Upper lobe of right lung (tissue), 1 donor: ENCODE results near the gene NQO2. TPM values are rescaled to one million over a fixed set of nuclear protein-coding genes. Genes with fewer than 3 reads are reported as not detected.
"Not testable (repeated sequence)": the region's sequence is repeated elsewhere in the genome, so short reads cannot be mapped to it uniquely, and the experiment has no call there.

Source experiments
- ATAC-seq: fragments of 200-7000 bp; cut with Tn5 transposase; one replicate; pipeline ENCODE4 v1.9.1; 2020; ENCODE audit warnings: mild to moderate bottlenecking, moderate library complexity
- DNase-seq: peaks from one replicate; pipeline ENCODE4 v3.0.0-alpha.2; 2020
- H3K27ac ChIP-seq: fragments of 200-600 bp; one replicate; pipeline ENCODE4 v1.8.0; 2022
- H3K27me3 ChIP-seq: fragments of 200-600 bp; one replicate; pipeline ENCODE4 v1.8.0; 2022; ENCODE audit warnings: mild to moderate bottlenecking
- H3K36me3 ChIP-seq: fragments of 200-600 bp; one replicate; pipeline ENCODE4 v1.8.0; 2022
- H3K4me1 ChIP-seq: fragments of 200-600 bp; one replicate; pipeline ENCODE4 v1.8.0; 2022
- H3K4me3 ChIP-seq: fragments of 200-600 bp; one replicate; pipeline ENCODE4 v1.8.0; 2022; ENCODE audit warnings: mild to moderate bottlenecking
- H3K9me3 ChIP-seq: fragments of 200-600 bp; one replicate; pipeline ENCODE4 v1.8.0; 2022
- CTCF ChIP-seq: fragments of 200-600 bp; IDR thresholded peaks from one replicate; pipeline ENCODE4 v1.8.0; 2022; ENCODE audit warnings: antibody characterized with exemption
- intact Hi-C: fragments of 100-400 bp; cut with DNase I; formaldehyde crosslinking; loops from one replicate; pipeline ENCODE4 v1.11.0; 2022
- total RNA-seq: library from RNA; stranded (reverse); fragmentation: NEBNext Ultra II Directional; extraction: Animal tissue kit (Norgen Biotek cat#: 25700); gene quantifications from one replicate; pipeline ENCODE4 v1.2.1, GENCODE V29; 2021
- donor health status: DM: no; HTN: yes; CAD: no; lungs with severe emphysema.

NQO2 gene
- total RNA-seq, 1 donor from 2014 or later, result 20.6 TPM

GRCh38 chr6:2992330-2992979 is 7.2 kb upstream of the NQO2 start:
- Histone ChIP-seq H3K27me3 (no peaks in the 10 kb centered on the region), H3K36me3 (no peaks in the 10 kb centered on the region), H3K4me1 (peaks cover 10% of the 10 kb centered on the region), H3K9me3 (no peaks in the 10 kb centered on the region), H3K4me3 (no peak overlapping the region), H3K27ac (no peak overlapping the region)
- DNase-seq (no peak), ATAC-seq (no peak)
- intact Hi-C loops, result no loop called here
- TF ChIP-seq CTCF, result no peak

DNA sequence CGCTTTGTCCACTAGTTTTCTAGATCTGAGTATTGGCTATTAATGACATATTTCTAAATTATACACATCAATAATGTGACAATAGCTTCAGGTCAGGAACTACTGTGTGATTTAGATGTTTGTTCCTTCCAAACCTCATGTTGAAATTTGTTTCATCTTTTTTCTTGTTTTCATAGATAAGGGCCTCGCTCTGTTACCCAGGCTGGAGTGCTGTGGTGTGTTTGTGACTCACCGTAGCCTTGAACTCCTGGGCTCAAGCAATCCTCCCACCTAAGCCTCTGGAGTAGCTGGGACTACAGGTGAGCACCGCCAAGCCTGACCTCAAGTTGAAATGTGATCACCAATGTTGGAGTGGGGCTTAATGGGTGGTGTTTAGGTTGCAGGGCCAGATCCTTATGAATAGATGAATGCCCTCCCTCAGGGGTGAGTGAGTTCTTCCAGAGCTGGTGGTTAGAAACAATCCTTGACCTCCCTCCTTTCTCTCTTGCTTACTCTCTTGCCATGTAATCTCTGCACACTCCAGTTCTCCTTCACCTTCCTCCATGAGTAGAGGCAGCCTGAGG is 5.9 kb upstream of the NQO2 start:
- H3K27me3 ChIP-seq, result no peaks in the 10 kb centered on the region
- ATAC-seq, result no peak
- DNase-seq, result no peak
- intact Hi-C loops, result no loop called here
- H3K4me1 ChIP-seq, result peaks cover 8% of the 10 kb centered on the region
- H3K4me3 ChIP-seq, result no peak overlapping the region
- no peak overlapping the region for H3K27ac ChIP-seq
- TF ChIP-seq CTCF, result no peak
- no peaks in the 10 kb centered on the region for H3K9me3 ChIP-seq
- H3K36me3 ChIP-seq, result no peaks in the 10 kb centered on the region

GRCh38 chr6:2998249-2998997 is 1.3 kb upstream of the NQO2 start:
- not testable (repeated sequence) for H3K9me3 ChIP-seq, H3K27me3 ChIP-seq, H3K36me3 ChIP-seq
- Histone ChIP-seq H3K4me3 (peak overlapping the region; percentile 64), H3K27ac (peak overlapping the region; percentile 72), H3K4me1 (peaks cover 11% of the 10 kb centered on the region)
- DNase-seq (peak; percentile 38), ATAC-seq (peak; percentile 83)
- peak; percentile 65 for TF ChIP-seq CTCF
- intact Hi-C loops, result loop anchor here (2.0 kb wide), 1 partner anchor 56 kb away; no protein-coding TSS in a partner anchor

DNA sequence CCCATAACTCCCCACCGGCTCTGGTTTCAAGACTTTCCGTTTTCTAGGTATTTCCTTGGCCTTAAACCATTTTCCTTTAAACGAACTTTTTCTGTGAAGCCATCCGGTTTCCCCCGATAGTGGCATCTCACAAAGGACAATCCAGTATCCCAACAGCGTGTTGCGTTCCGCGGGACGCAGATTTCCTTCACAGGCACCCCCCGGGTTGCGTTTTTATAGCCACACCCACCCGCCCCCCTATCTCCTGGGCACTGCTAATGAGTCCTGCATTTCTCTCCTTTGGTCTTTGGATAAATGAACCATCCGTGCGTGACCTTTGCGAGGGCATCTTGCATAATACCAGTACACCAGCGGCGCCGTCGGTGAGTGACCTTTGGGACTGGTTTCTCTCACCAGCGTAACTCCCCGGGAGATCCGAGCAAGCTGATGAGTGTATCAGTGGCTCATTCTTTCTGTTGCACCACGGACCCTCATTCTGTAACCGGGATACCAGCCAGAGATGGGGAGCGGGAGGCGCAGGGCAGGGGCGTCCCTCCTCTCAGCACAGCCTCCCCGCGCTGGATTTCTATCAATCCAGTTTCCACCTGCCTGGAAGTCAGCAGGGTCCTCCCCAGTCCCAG is 586 bp upstream of the NQO2 start:
- Histone ChIP-seq H3K9me3 (no peaks in the 10 kb centered on the region), H3K4me3 (peak overlapping the region; percentile 64), H3K36me3 (no peaks in the 10 kb centered on the region), H3K27ac (peak overlapping the region; percentile 72), H3K27me3 (no peaks in the 10 kb centered on the region), H3K4me1 (peaks cover 11% of the 10 kb centered on the region)
- no peak for TF ChIP-seq CTCF
- peak; percentile 43 for ATAC-seq
- DNase-seq, result no peak
- intact Hi-C loops, result loop anchor here (2.0 kb wide), 1 partner anchor 56 kb away; no protein-coding TSS in a partner anchor

- peaks cover 11% of the 10 kb centered on the region for H3K4me1 ChIP-seq
- DNase-seq (no peak), ATAC-seq (no peak)
- H3K9me3 ChIP-seq, result no peaks in the 10 kb centered on the region
- no peaks in the 10 kb centered on the region for H3K27me3 ChIP-seq
- no peak overlapping the region for H3K4me3 ChIP-seq
- intact Hi-C loops, result no loop called here
- peaks cover 18% of the 10 kb centered on the region for H3K36me3 ChIP-seq
- TF ChIP-seq CTCF, result no peak
- H3K27ac ChIP-seq, result no peak overlapping the region
Measured at GRCh38 chr6:3001146-3001772, 1.6 kb downstream of the NQO2 start.
